HCT116 (cell line): ENCODE results near the gene SCN3B. TPM values are rescaled to one million over a fixed set of nuclear protein-coding genes. Genes with fewer than 3 reads are reported as not detected.

ENCODE experiments used
- ATAC-seq: fragments of 200-7000 bp; cut with Tn5 transposase; 2 replicates; pipeline ENCODE4 v1.9.1; 2020; ENCODE audit warnings: mild to moderate bottlenecking, moderate library complexity
- BruUV-seq: library from RNA; stranded (reverse); fragments of 400-500 nt; replicated peaks from 2 replicates; lab custom pipeline; 2021; lab: Mats Ljungman, UMichigan
- CTCF ChIA-PET: fragments of 300-600 bp; sonication (Branson Sonifier 250); formaldehyde crosslinking; loops from one replicate; lab custom pipeline; 2021; ENCODE audit warnings: antibody characterized with exemption; lab: Charles Lee
- POLR2A ChIA-PET: fragments of 300-600, 350-600 bp; sonication (Branson Sonifier 250); formaldehyde crosslinking; loops from one replicate; lab custom pipeline; 2021; ENCODE audit warnings: antibody characterized with exemption; lab: Charles Lee
- RAD21 ChIA-PET, 2 experiments: fragments of 300-600 bp; sonication (Branson Sonifier 250); formaldehyde crosslinking; loops; one replicate each; lab custom pipeline; 2023; ENCODE audit warnings: low total read pairs in 2 of 2; ENCODE audit not compliant: uncharacterized antibody in 2 of 2, unreplicated experiment in 2 of 2, low non-redundant PET in 1 of 2; lab: Charles Lee
- DNase-seq: peaks from one replicate; pipeline ENCODE4 v3.0.0-alpha.2; 2010; ENCODE audit warnings: low read depth, low spot score
- H2AFZ ChIP-seq: fragments of 200-600 bp; shearing (Covaris generic), sonication (generic); 2 replicates; pipeline ENCODE4 v1.6.1; 2017; ENCODE audit warnings: low read depth, mixed run types, mixed read lengths, antibody characterized with exemption, low read length; ENCODE audit not compliant: poor library complexity, severe bottlenecking
- H3K27ac ChIP-seq: 2 replicates; pipeline ENCODE4 v1.5.1; 2012; ENCODE audit warnings: low read depth, low read length
- H3K27me3 ChIP-seq: fragments of 200-600 bp; sonication (generic); 2 replicates; pipeline ENCODE4 v1.6.1; 2016; ENCODE audit warnings: mixed run types, low read length, mixed read lengths; ENCODE audit not compliant: insufficient read depth
- H3K36me3 ChIP-seq, 2 experiments: fragments of 200-500 bp in 1 of 2; fragments of 200-600 bp in 1 of 2; sonication (Bioruptor generic) in 1 of 2; sonication (generic) in 1 of 2; 2 replicates each; pipeline versions ENCODE4 v1.5.1 to v1.6.1; 2014 to 2016; ENCODE audit warnings: low read length in 2 of 2, inconsistent platforms in 1 of 2, mixed read lengths in 1 of 2, mixed run types in 1 of 2; ENCODE audit not compliant: insufficient read depth in 2 of 2, control insufficient read depth in 1 of 2
- H3K4me1 ChIP-seq, 2 experiments: fragments of 200-600 bp in 1 of 2; sonication (generic) in 1 of 2; 2 replicates each; pipeline versions ENCODE4 v1.5.1 to v1.6.1; 2012 to 2017; ENCODE audit warnings: low read length in 2 of 2, inconsistent platforms in 1 of 2, mild to moderate bottlenecking in 1 of 2, mixed read lengths in 1 of 2, mixed run types in 1 of 2, moderate library complexity in 1 of 2; ENCODE audit not compliant: insufficient read depth in 2 of 2, control insufficient read depth in 1 of 2
- H3K4me2 ChIP-seq: fragments of 200-600 bp; sonication (generic); 2 replicates; pipeline ENCODE4 v1.6.1; 2017; ENCODE audit warnings: mixed run types, low read length, mixed read lengths
- H3K4me3 ChIP-seq, 2 experiments: fragments of 200-600 bp in 1 of 2; sonication (generic) in 1 of 2; replicated peaks in 1 of 2; 2 replicates each; pipeline ENCODE4 v1.5.1; 2011 to 2016; ENCODE audit warnings: low read length in 2 of 2, control low read depth in 1 of 2, low read depth in 1 of 2, mild to moderate bottlenecking in 1 of 2, mixed read lengths in 1 of 2, mixed run types in 1 of 2
- H3K79me2 ChIP-seq: fragments of 200-600 bp; sonication (generic); 2 replicates; pipeline ENCODE4 v1.6.1; 2017; ENCODE audit warnings: mild to moderate bottlenecking, mixed run types, low read length, moderate library complexity, mixed read lengths; ENCODE audit not compliant: insufficient read depth
- H3K9ac ChIP-seq: fragments of 200-600 bp; sonication (generic); 2 replicates; pipeline ENCODE4 v1.6.1; 2016; ENCODE audit warnings: low read length, mixed read lengths
- H3K9me2 ChIP-seq: fragments of 200-600 bp; sonication (generic), shearing (Covaris generic); 2 replicates; pipeline ENCODE4 v1.6.1; 2017; ENCODE audit warnings: mixed run types, mild to moderate bottlenecking, moderate library complexity; ENCODE audit not compliant: insufficient read depth
- H3K9me3 ChIP-seq, 2 experiments: fragments of 200-500 bp in 1 of 2; fragments of 200-600 bp in 1 of 2; sonication (Bioruptor generic) in 1 of 2; sonication (generic) in 1 of 2; 2 replicates each; pipeline ENCODE4 v1.6.1; 2014 to 2017; ENCODE audit warnings: low read length in 2 of 2, mixed read lengths in 2 of 2, inconsistent platforms in 1 of 2, low read depth in 1 of 2, mild to moderate bottlenecking in 1 of 2, mixed run types in 1 of 2, moderate library complexity in 1 of 2; ENCODE audit not compliant: control insufficient read depth in 1 of 2, insufficient read depth in 1 of 2
- H4K20me1 ChIP-seq: fragments of 200-600 bp; sonication (generic), shearing (Covaris generic); 2 replicates; pipeline ENCODE4 v1.6.1; 2017; ENCODE audit warnings: mixed run types, mild to moderate bottlenecking, moderate library complexity; ENCODE audit not compliant: insufficient read depth
- CBX3 ChIP-seq: IDR thresholded peaks from 2 replicates; pipeline ENCODE4 v1.6.1; 2012; ENCODE audit warnings: low read depth
- CEBPB ChIP-seq: IDR thresholded peaks from 2 replicates; pipeline ENCODE4 v1.6.1; 2012; ENCODE audit warnings: low read depth
- EGR1 ChIP-seq: IDR thresholded peaks from 2 replicates; pipeline ENCODE4 v1.6.1; 2012; ENCODE audit warnings: low read depth
- ELF1 ChIP-seq: IDR thresholded peaks from 2 replicates; pipeline ENCODE4 v1.6.1; 2012; ENCODE audit warnings: low read depth, borderline replicate concordance
- EZH2 ChIP-seq: fragments of 200-600 bp; sonication (generic); IDR thresholded peaks from 2 replicates; pipeline ENCODE4 v1.6.1; 2017; ENCODE audit warnings: antibody characterized with exemption, mixed run types
- EZH2phosphoT487 ChIP-seq: fragments of 200-600 bp; IDR thresholded peaks from 2 replicates; pipeline ENCODE4 v1.6.1; 2018; ENCODE audit warnings: antibody characterized with exemption, borderline replicate concordance
- FOSL1 ChIP-seq: IDR thresholded peaks from 2 replicates; pipeline ENCODE4 v1.6.1; 2012; ENCODE audit warnings: low read depth
- JUND ChIP-seq: IDR thresholded peaks from 2 replicates; pipeline ENCODE4 v1.6.1; 2012
- MAX ChIP-seq: IDR thresholded peaks from 2 replicates; pipeline ENCODE4 v1.6.1; 2012
- POLR2A ChIP-seq: IDR thresholded peaks from 2 replicates; pipeline ENCODE4 v1.7.0; 2011; ENCODE audit warnings: borderline replicate concordance; ENCODE audit not compliant: insufficient read depth, insufficient read length; ENCODE audit errors: extremely low read depth
- POLR2AphosphoS5 ChIP-seq: IDR thresholded peaks from 2 replicates; pipeline ENCODE4 v1.6.1; 2011; ENCODE audit warnings: mild to moderate bottlenecking, low read depth, low read length, moderate library complexity
- RAD21 ChIP-seq: IDR thresholded peaks from 2 replicates; pipeline ENCODE4 v1.6.1; 2012; ENCODE audit warnings: low read depth, mild to moderate bottlenecking
- REST ChIP-seq: IDR thresholded peaks from 2 replicates; pipeline ENCODE4 v1.6.1; 2012; ENCODE audit warnings: low read depth
- SIN3A ChIP-seq: IDR thresholded peaks from 2 replicates; pipeline ENCODE4 v1.6.1; 2012; ENCODE audit warnings: low read depth
- SP1 ChIP-seq: IDR thresholded peaks from 2 replicates; pipeline ENCODE4 v1.6.1; 2012; ENCODE audit warnings: low read depth
- YY1 ChIP-seq: IDR thresholded peaks from 2 replicates; pipeline ENCODE4 v1.6.1; 2011; ENCODE audit warnings: low read length, low read depth, moderate library complexity, mild to moderate bottlenecking; ENCODE audit not compliant: insufficient replicate concordance; ENCODE audit errors: extremely low read depth
- ZFX ChIP-seq: fragments of 450-650 bp; IDR thresholded peaks from 2 replicates; pipeline ENCODE4 v1.6.1; 2017
- ZNF274 ChIP-seq: fragments of 200-500 bp; sonication (Bioruptor generic); IDR thresholded peaks from 2 replicates; pipeline ENCODE4 v1.6.1; 2014; ENCODE audit warnings: mild to moderate bottlenecking, low read depth, low read length, inconsistent platforms
- intact Hi-C: fragments of 100-400 bp; cut with micrococcal nuclease; formaldehyde crosslinking; loops from 2 replicates; pipeline ENCODE4 v1.10.0; 2022
- total RNA-seq: library from RNA; stranded (reverse); gene quantifications from one replicate; pipeline ENCODE4 v1.2.1, GENCODE V29; 2021; ENCODE audit not compliant: unreplicated experiment

Gene SCN3B
- total RNA-seq, 1 experiment from 2014 or later = 0.05 TPM

- Histone ChIP-seq H3K9me2 (no peaks in the 10 kb centered on the region), H3K9me3 (no peaks in the 10 kb centered on the region), H3K4me3 (no peak overlapping the region)
- no peak for TF ChIP-seq SIN3A
- no peak for TF ChIP-seq CEBPB
- TF ChIP-seq POLR2A = no peak
- TF ChIP-seq REST = no peak
- TF ChIP-seq YY1 = no peak
- no peak for TF ChIP-seq ZFX
- no peak for TF ChIP-seq EGR1
- TF ChIP-seq POLR2AphosphoS5 = no peak
- no peak for TF ChIP-seq RAD21
- no peak for TF ChIP-seq EZH2
- no peak for TF ChIP-seq ELF1
- no peak for TF ChIP-seq JUND
- TF ChIP-seq FOSL1 = no peak
- TF ChIP-seq EZH2phosphoT487 = no peak
- no peak for TF ChIP-seq MAX
- TF ChIP-seq ZNF274 = no peak
- no peak for TF ChIP-seq SP1
- TF ChIP-seq CBX3 = no peak
- TF ChIP-seq, all 23 proteins: peak for 0
- no TSS peak for BruUV-seq
- no peaks in the 10 kb centered on the region for H4K20me1 ChIP-seq
- H3K36me3 ChIP-seq = no peaks in the 10 kb centered on the region
- H2AFZ ChIP-seq = no peak overlapping the region
- H3K4me2 ChIP-seq = no peak overlapping the region
- no peaks in the 10 kb centered on the region for H3K4me1 ChIP-seq
- intact Hi-C loops = loop anchor here (5.0 kb wide), 1 partner anchor 33 kb away; no protein-coding TSS in a partner anchor
- ChIA-PET CTCF (no interaction called here), RAD21 (no interaction called here), POLR2A (no interaction called here)
- DNase-seq (no peak), ATAC-seq (no peak)
- H3K27me3 ChIP-seq = peaks cover 30% of the 10 kb centered on the region
- H3K79me2 ChIP-seq = no peaks in the 10 kb centered on the region
- no peak overlapping the region for H3K9ac ChIP-seq
- no peak overlapping the region for H3K27ac ChIP-seq
These were observed 24.3 kb downstream of the SCN3B start for GRCh38 chr11:123630126-123630608.
